ENCODE data around the gene ARHGEF38. TPM values are rescaled to one million over a fixed set of nuclear protein-coding genes. Genes with fewer than 3 reads are reported as not detected.

ARHGEF38 gene, protein sequence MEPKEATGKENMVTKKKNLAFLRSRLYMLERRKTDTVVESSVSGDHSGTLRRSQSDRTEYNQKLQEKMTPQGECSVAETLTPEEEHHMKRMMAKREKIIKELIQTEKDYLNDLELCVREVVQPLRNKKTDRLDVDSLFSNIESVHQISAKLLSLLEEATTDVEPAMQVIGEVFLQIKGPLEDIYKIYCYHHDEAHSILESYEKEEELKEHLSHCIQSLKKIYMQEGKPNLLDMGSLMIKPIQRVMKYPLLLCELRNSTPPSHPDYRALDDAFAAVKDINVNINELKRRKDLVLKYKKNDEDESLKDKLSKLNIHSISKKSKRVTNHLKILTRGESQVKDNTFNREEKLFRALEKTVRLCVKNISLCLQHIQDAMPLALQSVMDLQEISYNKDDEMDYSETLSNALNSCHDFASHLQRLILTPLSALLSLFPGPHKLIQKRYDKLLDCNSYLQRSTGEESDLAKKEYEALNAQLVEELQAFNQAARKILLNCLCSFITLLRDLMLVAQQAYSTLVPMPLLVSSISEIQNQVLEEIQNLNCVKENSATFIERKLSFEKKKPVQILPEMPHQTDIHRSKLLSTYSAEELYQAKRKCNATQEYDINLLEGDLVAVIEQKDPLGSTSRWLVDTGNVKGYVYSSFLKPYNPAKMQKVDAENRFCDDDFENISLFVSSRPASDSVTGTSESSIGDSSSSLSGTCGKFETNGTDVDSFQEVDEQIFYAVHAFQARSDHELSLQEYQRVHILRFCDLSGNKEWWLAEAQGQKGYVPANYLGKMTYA
- 1.2 TPM for total RNA-seq

DNA sequence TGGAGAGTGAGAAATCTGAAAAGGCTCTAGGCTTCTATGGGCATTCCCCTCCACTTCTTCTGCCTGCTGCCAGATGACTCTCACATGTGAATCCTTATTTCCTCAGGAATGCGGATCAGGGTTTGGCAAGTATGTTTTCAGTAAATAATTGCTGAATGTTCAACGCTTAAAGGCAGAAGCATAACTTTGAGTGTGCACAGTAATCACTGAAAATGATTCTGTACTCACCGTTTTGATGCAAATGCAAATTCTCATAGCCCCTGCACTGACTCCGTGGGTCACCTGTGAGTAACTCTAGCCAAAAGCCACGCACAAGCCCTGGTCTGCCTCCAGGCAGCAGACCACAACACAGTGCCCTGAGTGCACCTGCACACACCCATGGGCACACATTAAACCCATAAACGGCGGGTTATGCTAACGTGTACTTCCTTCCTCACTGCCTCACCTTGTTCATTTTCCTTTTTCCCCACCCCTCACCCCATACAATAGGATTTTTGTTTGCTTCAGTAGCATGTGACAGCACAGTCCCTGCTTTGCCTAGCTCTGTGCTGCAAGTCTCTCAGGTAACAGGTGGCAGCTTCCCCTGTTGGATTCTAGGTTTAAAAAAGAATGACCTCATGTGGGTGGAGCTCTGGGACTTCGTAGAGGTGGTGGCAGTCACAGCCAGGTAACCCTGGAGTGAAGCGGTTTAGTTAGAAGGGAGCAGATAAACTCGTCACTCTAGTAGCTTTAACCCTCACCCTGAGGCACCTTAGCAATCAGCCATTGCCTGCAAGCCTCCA lies at the start of gene ARHGEF38:
TSS of gene ARHGEF38 (plus strand) at position 656 of the 782 bp plus-strand sequence. CDS start 146 bp downstream, outside the sequence.
- no peak for DNase-seq (ENCODE audit: low spot score)

DNA sequence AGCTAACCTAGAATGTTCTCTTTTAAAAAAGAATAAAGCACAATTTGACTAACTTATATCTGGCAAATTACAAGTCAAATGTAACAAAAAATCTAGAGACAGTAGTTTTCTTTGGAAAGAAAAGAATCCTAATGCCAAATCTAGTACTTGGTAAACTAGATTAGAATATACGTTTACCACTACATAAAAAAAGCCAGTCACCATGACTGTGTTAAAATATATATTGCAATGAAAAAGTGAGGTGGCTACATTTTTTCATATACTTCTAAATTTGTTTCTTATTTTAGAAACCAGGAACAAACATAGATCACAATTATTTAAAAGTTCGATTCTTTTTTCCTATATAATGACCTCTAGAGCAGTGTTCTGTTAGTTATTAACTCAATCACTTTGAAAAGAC lies 48.9 kb upstream of the ARHGEF38 start:
- no peak for DNase-seq (ENCODE audit: low spot score)

DNA sequence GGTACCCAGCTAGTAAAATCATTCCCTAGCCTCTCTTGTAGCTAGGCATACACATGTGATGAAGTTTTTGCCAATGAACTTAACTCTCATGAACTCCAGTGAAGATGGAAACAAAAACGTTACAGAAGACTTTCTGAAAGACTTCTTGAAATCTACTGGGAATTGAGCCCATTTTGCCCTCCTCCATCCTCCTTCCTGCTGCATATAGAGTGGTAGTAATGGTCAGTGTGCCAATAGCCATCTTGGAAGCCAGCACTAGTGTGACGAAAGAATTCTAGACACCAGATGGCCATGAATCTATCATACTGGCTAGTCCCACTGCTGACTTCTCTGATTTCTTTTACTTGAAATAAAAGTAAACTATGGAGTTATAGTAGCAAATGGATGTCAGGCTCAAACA lies 47.7 kb upstream of the ARHGEF38 start:
- no peak for DNase-seq (ENCODE audit: low spot score)

DNA sequence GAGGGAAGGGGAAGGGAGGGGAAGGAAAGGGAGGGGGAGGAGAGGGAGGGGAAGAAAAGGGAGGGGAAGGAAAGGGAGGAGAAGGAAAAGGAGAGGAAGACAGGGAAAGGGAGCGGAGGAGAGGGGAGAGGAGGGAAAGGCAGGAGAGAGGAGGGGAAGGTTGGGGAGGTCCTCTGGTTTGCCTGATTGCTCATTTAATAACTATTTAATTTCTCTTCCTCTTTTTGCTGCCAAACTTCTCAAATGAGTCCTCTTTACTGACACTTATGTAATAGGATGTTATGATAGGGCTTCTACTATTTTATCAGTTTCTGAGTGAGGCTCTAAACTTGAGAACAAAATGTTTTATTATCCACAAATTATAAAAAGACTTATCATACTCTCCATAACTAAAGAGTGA lies 43.1 kb upstream of the ARHGEF38 start:
- DNase-seq (ENCODE audit: low spot score), result no peak

DNA sequence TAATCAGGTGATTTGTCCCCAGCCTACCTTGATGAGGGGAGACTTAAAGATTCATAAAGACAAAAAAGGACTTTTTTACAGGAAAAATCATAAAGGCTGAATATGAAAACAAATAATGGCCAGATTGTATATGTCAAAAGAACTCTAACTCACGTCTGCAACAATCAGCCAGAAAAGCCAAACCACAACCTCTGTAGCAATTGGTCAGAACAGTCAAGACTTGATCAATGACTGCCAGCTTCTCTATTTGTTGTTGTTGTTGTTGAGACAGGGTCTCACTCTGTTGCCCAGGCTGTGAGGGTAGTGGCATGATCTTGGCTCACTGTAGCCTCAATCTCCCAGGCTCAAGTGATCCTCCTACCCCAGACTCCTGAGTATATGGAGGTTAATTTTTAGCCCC lies 42.7 kb upstream of the ARHGEF38 start:
- no peak for DNase-seq (ENCODE audit: low spot score)

DNA sequence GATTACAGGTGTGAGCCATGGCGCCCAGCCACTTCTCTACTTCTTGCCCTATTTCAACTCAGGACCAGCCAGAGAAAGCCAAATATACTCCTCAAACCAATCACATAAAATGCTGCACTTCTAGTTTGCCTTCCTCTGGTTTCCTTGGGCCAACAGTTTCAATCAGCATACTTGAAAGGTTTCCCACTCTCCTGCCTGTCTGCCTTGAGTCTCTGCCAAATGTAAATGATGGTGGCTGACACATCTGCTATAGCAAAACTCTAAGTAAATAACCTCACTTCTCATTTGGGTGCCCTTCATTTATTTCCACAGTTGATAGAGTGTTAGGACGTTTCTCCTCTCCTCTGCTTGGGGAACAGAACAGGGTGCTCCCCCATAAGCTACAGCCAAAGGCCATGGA lies 42.2 kb upstream of the ARHGEF38 start:
- DNase-seq (ENCODE audit: low spot score), result no peak

DNA sequence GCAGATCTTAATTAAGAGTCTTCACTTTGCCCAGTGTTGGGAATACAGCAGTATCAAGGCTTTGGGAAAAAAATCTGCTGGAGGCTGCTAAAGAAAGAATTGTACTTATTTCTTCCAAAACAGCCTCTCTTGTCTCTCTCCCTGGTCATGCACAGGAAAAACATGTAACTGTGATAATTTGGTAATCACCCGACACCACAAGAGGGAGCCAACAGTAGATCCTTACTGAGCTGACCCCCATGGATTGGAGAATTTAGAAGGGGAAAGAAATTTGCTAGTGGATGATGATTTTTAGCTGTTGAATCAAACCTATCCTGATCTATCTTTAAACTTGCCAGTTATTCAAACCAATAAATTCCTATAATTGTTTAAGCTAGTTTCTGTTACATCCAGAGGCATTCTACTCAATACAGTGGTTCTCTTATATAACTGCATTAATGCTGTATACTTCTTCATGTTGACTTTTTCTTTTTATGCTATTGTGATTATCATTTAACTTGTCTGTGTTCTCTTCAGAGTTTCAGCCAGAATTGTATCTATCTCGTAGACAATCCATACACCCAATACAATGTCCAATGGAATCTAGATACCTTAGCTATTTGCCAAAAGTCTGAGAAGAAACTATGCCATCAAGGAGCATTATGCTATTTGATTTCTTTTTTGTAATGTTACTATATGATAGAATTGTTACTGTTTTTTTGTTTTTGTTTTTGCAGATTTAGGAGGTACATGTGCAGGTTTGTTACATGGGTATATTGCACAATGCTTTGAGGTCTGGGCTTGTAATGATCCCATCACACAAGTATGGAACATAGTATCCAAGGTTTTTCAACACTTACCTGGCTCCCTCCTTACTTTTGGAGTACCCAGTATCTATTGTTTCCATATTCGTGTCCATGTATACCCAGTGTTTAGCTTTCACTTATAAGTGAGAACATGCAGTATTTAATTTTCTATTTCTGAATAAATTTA lies 31.3 kb upstream of the ARHGEF38 start:
- DNase-seq (ENCODE audit: low spot score), result no peak

DNA sequence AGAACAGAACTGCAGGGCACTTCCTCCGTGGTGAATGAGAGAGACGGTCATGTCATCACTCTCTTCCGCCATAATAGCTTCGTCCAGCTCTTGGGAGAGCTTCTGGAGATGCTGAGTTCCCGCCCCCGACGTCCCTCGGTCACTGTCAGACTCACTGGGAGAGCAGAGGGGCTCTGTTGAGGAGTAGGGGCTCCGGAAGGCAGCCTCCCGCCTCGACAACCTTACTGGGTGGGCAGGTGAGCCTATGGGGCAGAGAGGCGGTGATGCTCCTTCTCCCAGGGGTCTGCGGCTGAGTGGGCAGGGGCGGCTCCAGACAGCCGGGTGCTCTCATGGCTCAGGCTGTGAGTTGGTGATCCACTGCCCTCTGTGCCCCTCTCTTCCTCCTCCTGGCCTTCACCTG lies 25.8 kb upstream of the ARHGEF38 start:
- DNase-seq (ENCODE audit: low spot score), result no peak

DNA sequence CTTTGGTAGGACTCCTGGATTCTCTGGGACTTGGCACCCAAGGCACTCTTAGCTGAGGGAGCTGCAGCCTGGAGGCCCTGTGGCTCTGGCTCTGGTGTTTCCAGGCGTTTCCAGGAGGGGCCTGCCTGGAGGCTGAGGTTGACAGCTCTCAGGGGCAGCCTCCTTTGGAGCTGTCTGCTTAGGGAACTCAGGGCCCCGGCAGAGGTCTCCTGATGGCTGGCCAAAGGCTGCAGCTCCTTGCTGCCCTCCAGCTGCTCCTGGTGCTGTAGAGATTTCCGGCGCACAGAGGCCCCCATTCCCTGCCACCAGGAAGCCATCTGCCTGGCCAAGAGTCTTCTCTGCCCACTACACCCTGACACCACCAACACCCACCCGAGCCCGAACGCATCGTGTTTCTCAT lies 25.3 kb upstream of the ARHGEF38 start:
- no peak for DNase-seq (ENCODE audit: low spot score)

DNA sequence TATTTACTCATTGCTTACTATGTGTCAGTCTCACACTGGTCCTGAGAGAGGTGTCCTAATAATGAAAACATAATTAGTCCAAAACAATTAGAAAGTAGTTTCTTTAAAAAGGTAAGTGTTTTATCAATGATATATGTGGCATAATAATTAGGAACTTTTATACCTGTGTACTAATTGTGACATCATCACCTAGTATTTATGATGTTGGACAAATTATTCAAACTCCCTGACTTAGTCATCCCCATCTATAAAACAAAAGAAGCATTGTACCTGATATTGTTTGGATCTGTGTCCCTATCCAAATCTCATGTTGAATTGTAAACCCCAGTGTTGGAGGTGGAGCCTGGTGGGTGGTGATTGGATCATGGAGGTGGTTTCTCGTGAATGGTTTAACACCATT lies 15.8 kb upstream of the ARHGEF38 start:
- no peak for DNase-seq (ENCODE audit: low spot score)

DNA sequence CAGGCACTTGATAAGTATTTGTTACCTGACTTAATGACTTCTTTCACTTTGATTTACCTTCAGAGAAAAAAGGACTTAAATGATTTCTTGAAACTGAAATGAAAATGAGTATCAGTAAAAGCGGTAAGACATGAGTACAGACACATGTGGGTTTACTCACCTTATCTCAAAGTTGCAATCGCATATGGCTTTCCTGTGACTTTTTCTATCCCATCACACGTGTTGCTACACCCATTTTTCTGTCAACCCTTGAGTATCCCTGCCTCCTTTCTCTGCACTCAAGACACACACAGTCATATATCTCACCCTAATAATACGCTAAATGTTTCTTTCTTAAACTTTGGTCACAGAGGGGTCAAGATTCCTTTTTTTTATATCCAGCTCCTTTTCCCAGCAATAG lies 11.0 kb upstream of the ARHGEF38 start:
- no peak for DNase-seq (ENCODE audit: low spot score)

DNA sequence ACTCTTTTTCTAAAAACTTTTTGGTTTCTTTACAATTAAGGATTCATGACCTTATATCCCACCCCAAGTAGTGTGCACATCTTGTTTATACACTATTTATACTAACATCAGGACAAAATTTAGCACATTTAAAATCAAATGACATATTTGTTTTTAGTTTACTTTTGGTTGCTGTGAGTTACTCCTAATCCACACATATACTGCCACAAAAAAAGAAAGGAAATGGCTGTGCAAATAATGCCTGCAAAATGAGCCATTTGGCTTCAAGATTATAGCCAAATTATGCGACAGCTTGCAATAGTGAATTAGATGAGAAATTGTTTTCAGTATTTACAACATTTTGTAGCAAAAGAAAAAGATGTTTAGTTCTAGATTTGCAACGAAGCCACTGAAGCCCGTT lies 10.4 kb upstream of the ARHGEF38 start:
- no peak for DNase-seq (ENCODE audit: low spot score)

DNA sequence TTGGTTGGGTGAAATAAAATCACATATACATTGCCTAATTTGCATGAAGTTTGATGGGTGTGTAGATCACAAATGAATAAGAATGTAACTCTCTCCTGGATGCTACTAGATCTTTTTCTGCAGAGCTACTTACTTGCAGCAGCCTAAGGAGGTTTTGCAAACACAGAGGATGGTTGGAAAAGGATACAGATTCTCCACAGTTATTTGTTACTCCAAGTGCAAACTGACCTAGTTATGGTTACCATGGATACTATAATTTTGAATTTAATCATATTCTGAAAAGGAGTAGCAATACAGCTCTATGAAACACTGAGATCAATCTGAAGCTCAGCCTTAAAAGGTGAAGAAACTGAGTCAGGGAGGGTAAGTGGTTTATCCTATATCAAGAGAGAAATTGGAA lies 9.1 kb upstream of the ARHGEF38 start:
- DNase-seq (ENCODE audit: low spot score), result no peak

DNA sequence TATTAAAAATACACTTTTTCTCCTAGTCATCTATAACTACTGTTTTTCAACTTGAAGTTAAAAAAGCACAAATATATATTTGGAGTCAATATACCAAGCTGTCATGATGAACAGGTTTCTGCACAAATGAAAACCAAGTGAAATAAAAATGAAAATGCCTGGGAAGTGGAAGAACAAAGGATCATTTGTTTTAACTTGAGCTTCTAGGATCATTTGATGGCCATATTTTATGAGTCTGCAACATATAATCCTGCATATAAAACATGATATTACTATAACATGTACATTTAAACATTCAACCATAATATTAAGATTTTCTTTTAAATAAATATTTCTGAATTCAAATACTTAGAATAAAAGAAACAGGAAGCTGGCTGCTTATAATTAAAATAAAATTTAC lies 8.5 kb upstream of the ARHGEF38 start:
- no peak for DNase-seq (ENCODE audit: low spot score)

DNA sequence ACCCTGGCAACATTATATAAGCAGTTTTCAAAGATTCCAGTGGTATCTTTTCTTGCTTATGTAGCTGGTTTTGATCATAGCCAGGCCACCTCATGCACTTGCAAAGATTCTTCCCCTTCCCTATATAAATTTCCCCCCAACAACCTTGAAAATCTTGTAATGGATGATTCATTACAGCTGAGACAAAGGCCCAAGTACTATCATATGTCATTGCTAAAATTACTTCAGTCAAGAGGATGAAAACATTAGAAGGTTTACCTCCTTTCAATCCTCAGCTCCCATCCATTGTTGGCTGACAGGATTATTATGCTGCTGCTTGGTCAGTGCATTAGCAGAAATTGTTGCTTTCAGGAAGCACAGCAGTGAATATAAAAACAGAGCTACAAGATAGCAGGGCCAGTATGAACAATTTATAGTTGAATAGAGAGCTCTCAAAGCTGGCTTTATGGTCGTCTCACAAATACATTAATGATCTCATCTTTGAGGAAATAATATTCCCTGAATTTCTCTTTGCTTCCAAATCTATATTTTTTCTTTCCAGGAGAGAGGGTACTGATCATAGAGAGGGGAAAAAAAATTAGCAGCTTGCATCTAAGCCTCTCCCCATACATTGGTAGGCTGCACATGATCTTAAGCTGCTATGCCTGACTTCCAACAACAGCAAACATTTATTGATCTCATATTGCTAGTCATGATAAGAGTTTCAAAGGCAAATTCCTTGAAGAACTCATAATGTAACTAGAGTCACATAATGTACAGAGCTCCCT lies 7.7 kb upstream of the ARHGEF38 start:
- DNase-seq (ENCODE audit: low spot score), result no peak

DNA sequence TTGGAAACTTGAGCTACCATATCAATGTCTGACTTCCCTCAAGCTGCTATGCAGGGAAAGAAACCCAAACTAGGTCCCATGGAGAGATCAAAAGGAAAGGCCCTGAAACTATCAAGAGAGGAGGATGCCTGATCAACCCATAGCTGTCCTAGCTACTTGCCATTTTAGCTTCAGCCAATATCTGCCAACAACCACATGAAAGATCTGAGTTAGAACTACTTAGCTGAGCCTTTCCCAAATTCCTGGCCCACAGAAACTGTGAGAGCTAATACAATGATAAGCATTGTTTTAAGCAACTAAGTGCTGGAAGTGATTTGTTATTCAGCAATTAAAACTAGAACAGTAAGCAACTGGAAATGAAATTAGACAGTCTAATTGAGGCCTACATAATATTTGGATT lies 6.3 kb upstream of the ARHGEF38 start:
- no peak for DNase-seq (ENCODE audit: low spot score)

DNA sequence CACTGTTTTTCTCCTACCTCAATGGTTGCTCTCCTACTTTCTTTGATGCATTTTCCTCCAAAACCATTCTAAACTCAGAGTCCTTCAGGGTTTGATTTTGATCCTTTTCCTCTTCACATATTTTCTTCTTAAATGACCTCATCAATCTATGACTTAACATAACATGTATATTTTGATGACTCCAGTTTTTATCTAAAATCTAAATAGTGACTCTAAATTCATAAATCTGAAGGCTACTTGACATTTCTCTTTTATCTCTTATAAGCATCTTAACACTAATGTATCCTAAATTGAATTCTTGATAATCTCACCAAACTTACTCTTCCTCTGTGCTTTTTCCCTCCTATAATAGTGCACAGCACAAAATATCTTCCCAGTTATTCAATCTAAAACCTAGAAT lies 4.7 kb upstream of the ARHGEF38 start:
- DNase-seq (ENCODE audit: low spot score), result no peak

DNA sequence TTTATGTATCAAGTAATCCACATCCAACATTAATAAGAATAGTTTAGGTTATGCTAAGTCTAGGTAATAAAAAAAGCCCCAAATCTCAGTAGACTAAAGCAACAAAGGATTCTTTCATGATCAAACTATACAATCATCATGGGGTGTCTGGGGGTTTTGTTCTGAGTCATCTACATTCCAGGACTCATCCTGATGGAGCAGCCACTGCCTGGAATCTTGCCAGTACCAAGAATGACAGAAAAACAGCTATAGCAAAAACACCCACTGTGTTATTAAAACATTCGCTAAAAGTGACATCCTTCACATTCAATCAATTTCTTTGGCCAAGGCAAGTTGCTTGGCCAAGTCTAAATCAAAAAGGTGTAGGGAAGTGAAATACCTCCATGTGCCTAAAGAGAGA lies 3.9 kb upstream of the ARHGEF38 start:
- no peak for DNase-seq (ENCODE audit: low spot score)

DNA sequence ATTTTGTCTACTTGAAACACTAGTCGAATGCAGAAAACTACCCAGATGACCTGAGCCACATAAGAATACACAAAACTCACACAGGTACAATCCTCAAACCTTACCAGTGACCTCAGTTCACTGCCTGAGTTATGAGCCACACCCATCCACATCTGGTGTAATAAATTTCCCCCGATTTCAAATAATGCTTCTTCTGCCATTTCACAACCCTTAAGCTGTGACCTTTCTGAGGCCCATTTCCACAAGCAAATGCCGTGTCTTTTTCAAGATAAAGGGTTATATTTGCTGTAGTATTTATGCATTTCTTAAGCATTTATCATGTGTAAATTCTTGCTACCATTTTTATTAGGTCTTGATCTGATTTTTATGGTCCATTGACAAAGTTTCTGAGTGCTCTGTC lies 1.8 kb upstream of the ARHGEF38 start:
- DNase-seq (ENCODE audit: low spot score), result no peak

DNA sequence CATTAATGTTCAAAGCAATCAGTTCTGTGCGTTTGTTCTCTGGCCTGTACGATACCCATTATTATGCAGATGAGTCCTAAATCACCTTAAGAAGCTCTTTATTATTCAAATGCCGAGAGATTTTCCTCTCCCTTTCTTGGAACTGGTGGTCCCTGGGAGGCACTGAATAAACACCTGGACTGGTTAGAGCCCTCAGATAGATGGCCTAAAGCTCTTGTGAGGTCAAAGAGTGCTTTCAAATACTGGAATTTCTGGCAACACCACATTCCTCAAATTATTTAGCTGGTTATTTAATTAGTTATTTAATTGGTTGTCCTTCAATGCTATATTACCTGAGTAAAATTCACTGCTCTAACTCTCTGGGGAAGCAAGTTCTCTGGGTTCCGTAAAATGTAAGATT lies 3.0 kb downstream of the ARHGEF38 start:
- no peak for DNase-seq (ENCODE audit: low spot score)

DNA sequence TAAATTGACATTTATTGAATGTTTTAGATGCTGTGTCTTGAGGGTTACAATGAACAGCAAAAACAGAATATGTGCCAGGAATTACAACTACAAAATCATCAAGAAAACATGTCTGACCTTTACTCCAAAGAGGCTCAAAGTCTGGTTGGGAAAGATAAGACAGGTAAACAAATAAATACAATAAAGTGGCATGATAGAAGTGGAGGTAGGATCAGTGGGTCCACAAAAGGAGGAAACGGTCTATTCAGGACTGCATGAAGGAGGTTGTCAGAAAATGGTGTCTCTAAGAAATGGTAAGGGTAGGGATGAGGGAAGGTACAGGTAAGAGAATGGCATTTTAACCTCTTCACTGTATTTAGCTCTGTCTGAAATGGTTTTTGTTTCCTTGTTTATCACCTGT lies 3.8 kb downstream of the ARHGEF38 start:
- no peak for DNase-seq (ENCODE audit: low spot score)

All from ureter (tissue), 1 donor.